ENCODE data around the gene IL1RAPL2.
"Not testable (repeated sequence)": the region's sequence is repeated elsewhere in the genome, so short reads cannot be mapped to it uniquely, and the experiment has no call there.

- TF ChIP-seq CTCF (IDR thresholded peaks at IDR 0.05; ENCODE audit: low read depth, low read length); EZH2phosphoT487 (IDR thresholded peaks at IDR 0.05; ENCODE audit: low read depth): not testable (repeated sequence)
Observed at GRCh38 chrX:105115596-105116320, 549.8 kb downstream of the IL1RAPL2 start.

Measured in OCI-LY3 (cell line).